CD4-positive, alpha-beta T cell treated with Interleukin-15 for 1 hour (primary cell): Measurements from ENCODE around the gene ANKDD1A.

Source experiments
- DNase-seq: peaks from one replicate; pipeline ENCODE4 v3.0.0-alpha.2; 2020

Gene ANKDD1A

DNA sequence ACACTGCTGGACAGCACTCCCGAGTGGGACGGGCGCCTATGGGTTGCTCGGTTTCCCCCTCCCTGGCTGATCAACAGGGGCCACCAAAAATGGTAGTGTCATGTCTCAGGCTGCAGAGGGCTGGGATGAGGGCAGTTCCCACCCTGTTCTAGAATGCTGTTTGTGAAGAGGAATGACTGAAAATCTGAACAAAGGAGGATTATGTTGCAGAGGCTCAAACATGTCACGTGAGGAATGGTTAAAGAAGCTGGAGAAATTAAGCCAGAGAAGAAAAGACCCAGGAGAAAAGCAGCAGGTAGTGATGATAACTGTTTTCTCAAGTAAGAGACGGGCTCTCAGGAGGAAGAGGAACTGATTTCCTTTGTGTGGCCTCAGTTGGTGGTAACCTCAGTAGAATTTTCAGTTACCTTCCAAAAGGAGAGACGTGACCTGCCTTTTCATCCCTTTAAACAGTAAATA lies 67.6 kb downstream of the ANKDD1A start:
- no peak for DNase-seq

GRCh38 chr15:64981812-64982431 lies 70.2 kb downstream of the ANKDD1A start:
- DNase-seq = no peak

DNA sequence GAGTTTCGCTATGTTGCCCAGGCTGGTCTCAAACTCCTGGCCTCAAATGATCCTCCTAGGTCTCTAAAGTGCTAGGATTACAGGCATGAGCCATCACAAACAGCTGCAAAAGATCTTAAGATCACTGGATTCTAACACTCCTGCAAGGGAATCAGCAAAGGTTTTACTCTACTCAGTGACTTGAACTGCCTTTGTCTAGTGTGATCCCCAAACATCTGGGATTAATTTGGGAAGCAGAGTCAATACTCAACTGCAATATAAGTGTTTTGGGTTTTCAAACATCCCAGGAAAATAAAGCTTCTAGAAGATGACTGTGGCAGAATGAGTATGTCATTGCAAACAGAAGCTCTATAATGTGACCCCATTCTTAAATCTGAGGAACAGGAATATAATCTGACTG lies 70.8 kb downstream of the ANKDD1A start:
- no peak for DNase-seq

- no peak for DNase-seq
Measured at GRCh38 chr15:64985366-64986033, 73.8 kb downstream of the ANKDD1A start.

GRCh38 chr15:64987136-64987535 lies 75.4 kb downstream of the ANKDD1A start:
- DNase-seq = no peak

GRCh38 chr15:64989416-64990167 lies 77.9 kb downstream of the ANKDD1A start, which contains the start of gene SPG21:
Gene SPG21, minus strand, starts transcription at chr15:64989914. Its CDS starts 6,345 bp downstream, at chr15:64983569.
- peak; percentile 93 for DNase-seq

DNA sequence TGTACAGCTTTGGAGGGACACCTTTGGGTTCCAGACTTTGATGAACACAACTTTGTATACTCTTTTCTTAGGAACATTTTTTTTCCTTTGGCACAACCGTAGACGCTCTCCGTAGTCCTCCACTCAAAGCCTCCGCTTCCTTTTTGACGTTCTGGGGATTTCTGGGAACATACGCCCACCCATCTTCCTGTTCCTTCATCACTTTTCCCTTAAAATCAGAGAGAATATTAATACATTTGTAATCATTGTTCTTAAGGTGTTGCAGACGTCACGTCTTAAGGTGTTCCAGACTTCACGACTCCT lies 78.4 kb downstream of the ANKDD1A start:
- DNase-seq = no peak

- no peak for DNase-seq
Measured at GRCh38 chr15:64991536-64992135, 79.9 kb downstream of the ANKDD1A start.

DNA sequence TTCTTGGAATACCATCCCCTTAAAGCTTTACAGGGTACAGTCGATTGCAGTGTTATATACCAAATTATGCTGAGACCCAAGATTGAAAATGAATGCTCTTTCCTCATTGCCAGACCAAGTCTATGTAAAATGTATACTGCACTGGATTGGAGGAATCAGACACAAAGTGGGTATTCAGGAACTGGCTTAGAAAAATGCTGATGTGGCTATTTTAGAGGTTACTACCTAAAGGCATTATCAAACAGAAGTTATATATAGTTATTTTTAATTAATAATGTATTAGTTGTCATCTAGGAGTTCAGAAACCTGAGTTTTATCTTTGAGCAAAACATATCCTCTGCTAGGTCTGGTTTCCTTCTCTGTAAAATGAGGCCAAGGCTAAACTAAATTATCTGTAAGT lies 81.6 kb downstream of the ANKDD1A start:
- no peak for DNase-seq

- no peak for DNase-seq
Measured at GRCh38 chr15:64997066-64997465, 85.4 kb downstream of the ANKDD1A start.

- DNase-seq = no peak
Measured at GRCh38 chr15:64997745-64998375, 86.2 kb downstream of the ANKDD1A start.

DNA sequence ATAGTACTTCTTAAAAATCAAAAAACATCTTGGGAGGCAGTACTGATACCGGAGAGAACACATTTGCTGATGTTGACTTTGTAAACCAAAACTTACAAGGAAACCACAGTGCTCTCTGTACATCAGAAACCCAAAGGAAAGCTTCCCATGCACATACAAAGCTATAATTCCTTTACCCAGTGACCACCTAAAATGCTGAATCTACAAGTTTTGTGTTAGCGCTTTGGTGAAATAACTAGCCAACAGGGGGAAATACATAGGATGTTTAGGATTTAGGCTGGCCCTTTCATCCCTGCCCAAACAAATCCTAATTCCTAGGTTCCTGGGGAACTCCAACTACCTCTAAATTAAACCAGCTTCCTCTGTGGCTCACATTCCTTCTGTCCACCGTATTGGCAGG lies 93.3 kb downstream of the ANKDD1A start:
- no peak for DNase-seq

- DNase-seq = no peak
Measured at GRCh38 chr15:65006876-65007275, 95.2 kb downstream of the ANKDD1A start.
